OCI-LY7 (cell line): ENCODE measurements around the gene SMCP.

Source experiments
- EZH2phosphoT487 ChIP-seq: fragments of 200-600 bp; sonication (generic); IDR thresholded peaks from 2 replicates; pipeline ENCODE4 v1.6.1; 2018; ENCODE audit warnings: low read depth, borderline replicate concordance, mild to moderate bottlenecking, mixed run types, antibody characterized with exemption, low read length, moderate library complexity, mixed read lengths
- TF ChIP-seq, protein P1 (sequence below): fragments of 200-600 bp; sonication (generic); conservative IDR thresholded peaks from 2 replicates; pipeline ENCODE4 v1.5.1; 2014; ENCODE audit warnings: mild to moderate bottlenecking, antibody characterized with exemption, low read length, moderate library complexity, mixed read lengths

- TF ChIP-seq, protein P1, sequence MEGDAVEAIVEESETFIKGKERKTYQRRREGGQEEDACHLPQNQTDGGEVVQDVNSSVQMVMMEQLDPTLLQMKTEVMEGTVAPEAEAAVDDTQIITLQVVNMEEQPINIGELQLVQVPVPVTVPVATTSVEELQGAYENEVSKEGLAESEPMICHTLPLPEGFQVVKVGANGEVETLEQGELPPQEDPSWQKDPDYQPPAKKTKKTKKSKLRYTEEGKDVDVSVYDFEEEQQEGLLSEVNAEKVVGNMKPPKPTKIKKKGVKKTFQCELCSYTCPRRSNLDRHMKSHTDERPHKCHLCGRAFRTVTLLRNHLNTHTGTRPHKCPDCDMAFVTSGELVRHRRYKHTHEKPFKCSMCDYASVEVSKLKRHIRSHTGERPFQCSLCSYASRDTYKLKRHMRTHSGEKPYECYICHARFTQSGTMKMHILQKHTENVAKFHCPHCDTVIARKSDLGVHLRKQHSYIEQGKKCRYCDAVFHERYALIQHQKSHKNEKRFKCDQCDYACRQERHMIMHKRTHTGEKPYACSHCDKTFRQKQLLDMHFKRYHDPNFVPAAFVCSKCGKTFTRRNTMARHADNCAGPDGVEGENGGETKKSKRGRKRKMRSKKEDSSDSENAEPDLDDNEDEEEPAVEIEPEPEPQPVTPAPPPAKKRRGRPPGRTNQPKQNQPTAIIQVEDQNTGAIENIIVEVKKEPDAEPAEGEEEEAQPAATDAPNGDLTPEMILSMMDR, result no peak
- no peak for TF ChIP-seq EZH2phosphoT487
Observed at GRCh38 chr1:152884966-152885624, 7.0 kb downstream of the SMCP start.
